Measurements from ENCODE around the gene TIA1. TPM values are rescaled to one million over a fixed set of nuclear protein-coding genes. Genes with fewer than 3 reads are reported as not detected.

Gene TIA1
- total RNA-seq, 1 experiment from 2014 or later = 94.1 TPM

DNA sequence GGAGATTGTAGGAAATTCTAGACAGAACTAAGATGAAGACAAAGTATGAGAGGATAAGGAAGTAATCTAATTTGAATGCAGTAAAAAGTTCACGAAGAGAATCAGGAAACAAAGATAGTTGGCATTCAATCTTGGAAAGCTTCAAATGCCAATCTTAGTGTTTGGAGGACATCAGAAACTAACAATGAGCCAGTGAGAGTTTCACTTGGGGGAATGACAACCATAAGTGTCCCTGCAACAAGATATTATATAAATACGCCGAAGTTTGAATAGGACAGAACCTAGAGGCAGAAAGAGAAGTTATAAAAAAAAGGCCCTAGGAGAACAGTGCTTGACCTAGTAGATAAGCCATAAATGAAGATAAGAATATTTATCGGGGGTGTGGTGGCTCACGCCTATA lies 34.0 kb upstream of the TIA1 start:
- no peaks in the 10 kb centered on the region for H3K4me1 ChIP-seq (ENCODE audit: control insufficient read depth in 1 of 2, insufficient read depth in 2 of 2, low read length in 2 of 2)
- BruUV-seq (replicated peaks) = no TSS peak
- H3K9me2 ChIP-seq (ENCODE audit: insufficient read depth) = no peaks in the 10 kb centered on the region
- CTCF ChIA-PET = no interaction called here
- no peak overlapping the region for H3K27ac ChIP-seq (ENCODE audit: low read depth, low read length)
- peaks cover 6% of the 10 kb centered on the region; the same call in 1 of the 2 replicates for H4K20me1 ChIP-seq (ENCODE audit: insufficient read depth)
- RAD21 ChIA-PET (ENCODE audit: low non-redundant PET in 1 of 2, low total read pairs in 2 of 2, uncharacterized antibody in 2 of 2, unreplicated experiment in 2 of 2) = no interaction called here
- TF ChIP-seq, protein P1, sequence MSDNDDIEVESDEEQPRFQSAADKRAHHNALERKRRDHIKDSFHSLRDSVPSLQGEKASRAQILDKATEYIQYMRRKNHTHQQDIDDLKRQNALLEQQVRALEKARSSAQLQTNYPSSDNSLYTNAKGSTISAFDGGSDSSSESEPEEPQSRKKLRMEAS (IDR thresholded peaks at IDR 0.05) = no peak
- no peak for TF ChIP-seq ELF1 (IDR thresholded peaks at IDR 0.05; ENCODE audit: borderline replicate concordance, low read depth)
- TF ChIP-seq, protein P2, sequence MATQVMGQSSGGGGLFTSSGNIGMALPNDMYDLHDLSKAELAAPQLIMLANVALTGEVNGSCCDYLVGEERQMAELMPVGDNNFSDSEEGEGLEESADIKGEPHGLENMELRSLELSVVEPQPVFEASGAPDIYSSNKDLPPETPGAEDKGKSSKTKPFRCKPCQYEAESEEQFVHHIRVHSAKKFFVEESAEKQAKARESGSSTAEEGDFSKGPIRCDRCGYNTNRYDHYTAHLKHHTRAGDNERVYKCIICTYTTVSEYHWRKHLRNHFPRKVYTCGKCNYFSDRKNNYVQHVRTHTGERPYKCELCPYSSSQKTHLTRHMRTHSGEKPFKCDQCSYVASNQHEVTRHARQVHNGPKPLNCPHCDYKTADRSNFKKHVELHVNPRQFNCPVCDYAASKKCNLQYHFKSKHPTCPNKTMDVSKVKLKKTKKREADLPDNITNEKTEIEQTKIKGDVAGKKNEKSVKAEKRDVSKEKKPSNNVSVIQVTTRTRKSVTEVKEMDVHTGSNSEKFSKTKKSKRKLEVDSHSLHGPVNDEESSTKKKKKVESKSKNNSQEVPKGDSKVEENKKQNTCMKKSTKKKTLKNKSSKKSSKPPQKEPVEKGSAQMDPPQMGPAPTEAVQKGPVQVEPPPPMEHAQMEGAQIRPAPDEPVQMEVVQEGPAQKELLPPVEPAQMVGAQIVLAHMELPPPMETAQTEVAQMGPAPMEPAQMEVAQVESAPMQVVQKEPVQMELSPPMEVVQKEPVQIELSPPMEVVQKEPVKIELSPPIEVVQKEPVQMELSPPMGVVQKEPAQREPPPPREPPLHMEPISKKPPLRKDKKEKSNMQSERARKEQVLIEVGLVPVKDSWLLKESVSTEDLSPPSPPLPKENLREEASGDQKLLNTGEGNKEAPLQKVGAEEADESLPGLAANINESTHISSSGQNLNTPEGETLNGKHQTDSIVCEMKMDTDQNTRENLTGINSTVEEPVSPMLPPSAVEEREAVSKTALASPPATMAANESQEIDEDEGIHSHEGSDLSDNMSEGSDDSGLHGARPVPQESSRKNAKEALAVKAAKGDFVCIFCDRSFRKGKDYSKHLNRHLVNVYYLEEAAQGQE (IDR thresholded peaks at IDR 0.05; ENCODE audit: low read depth) = no peak
- TF ChIP-seq YY1 (IDR thresholded peaks at IDR 0.05; ENCODE audit: extremely low read depth, insufficient replicate concordance, low read depth, low read length) = no peak
- TF ChIP-seq JUND (IDR thresholded peaks at IDR 0.05) = no peak
- no peak for TF ChIP-seq EZH2 (IDR thresholded peaks at IDR 0.05)
- no peak for TF ChIP-seq FOSL1 (IDR thresholded peaks at IDR 0.05; ENCODE audit: low read depth)
- TF ChIP-seq EGR1 (IDR thresholded peaks at IDR 0.05; ENCODE audit: low read depth) = no peak
- TF ChIP-seq POLR2AphosphoS5 (IDR thresholded peaks at IDR 0.05; ENCODE audit: low read depth, low read length) = no peak
- TF ChIP-seq ZNF274 (IDR thresholded peaks at IDR 0.05; ENCODE audit: low read depth, low read length) = no peak
- no peak for TF ChIP-seq EZH2phosphoT487 (IDR thresholded peaks at IDR 0.05; ENCODE audit: borderline replicate concordance)
- no peak for TF ChIP-seq SRF (IDR thresholded peaks at IDR 0.05; ENCODE audit: low read depth)
- TF ChIP-seq SIN3A (IDR thresholded peaks at IDR 0.05; ENCODE audit: low read depth) = no peak
- TF ChIP-seq ZFX (IDR thresholded peaks at IDR 0.05) = no peak
- TF ChIP-seq TCF7L2 (IDR thresholded peaks at IDR 0.05; ENCODE audit: borderline replicate concordance, extremely low read depth, insufficient read depth, insufficient read length) = no peak
- no peak for DNase-seq (ENCODE audit: low read depth, low spot score)
- H3K27me3 ChIP-seq (ENCODE audit: insufficient read depth, low read length) = no peaks in the 10 kb centered on the region
- H2AFZ ChIP-seq (ENCODE audit: low read depth, low read length, poor library complexity, severe bottlenecking) = no peak overlapping the region
- POLR2A ChIA-PET = no interaction called here
- peaks cover 48 to 53% of the 10 kb centered on the region in 2 experiments for H3K36me3 ChIP-seq (ENCODE audit: control insufficient read depth in 1 of 2, insufficient read depth in 2 of 2, low read length in 2 of 2)
- H3K9ac ChIP-seq (ENCODE audit: low read length) = no peak overlapping the region
- no peak overlapping the region for H3K4me3 ChIP-seq (replicated peaks in 1 of 2; ENCODE audit: low read depth in 1 of 2, low read length in 2 of 2)
- ATAC-seq = no peak
- peaks cover 68% of the 10 kb centered on the region for H3K79me2 ChIP-seq (ENCODE audit: insufficient read depth, low read length)
- H3K4me2 ChIP-seq (ENCODE audit: low read length) = no peak overlapping the region
- intact Hi-C loops (cut with micrococcal nuclease) = no loop called here
- H3K9me3 ChIP-seq (ENCODE audit: control insufficient read depth in 1 of 2, insufficient read depth in 1 of 2, low read depth in 1 of 2, low read length in 2 of 2) = no peaks in the 10 kb centered on the region
